Activated CD8-positive, alpha-beta memory T cell treated with anti-CD3 and anti-CD28 coated beads, Interleukin-2, amount 10 ng/mL, durations not matched to agents 7 days and 5 days (primary cell): ENCODE data around the gene UNKL. TPM values are rescaled to one million over a fixed set of nuclear protein-coding genes. Genes with fewer than 3 reads are reported as not detected.

Experiments
- ATAC-seq: fragments of 150-1000 bp; cut with Tn5 transposase; one replicate; pipeline ENCODE4 v1.10.0; 2021; ENCODE audit warnings: moderate library complexity
- CTCF ChIA-PET: fragments of 350-600 bp; sonication (Branson Sonifier 250); formaldehyde crosslinking; loops from one replicate; lab custom pipeline; 2021; ENCODE audit warnings: antibody characterized with exemption; lab: Charles Lee
- DNase-seq: peaks from one replicate; pipeline ENCODE4 v3.0.0-alpha.2; 2020
- H3K27ac Mint-ChIP-seq: one replicate; pipeline ENCODE4 v1.8.0; 2021; ENCODE audit warnings: mild to moderate bottlenecking, mixed read lengths
- H3K27me3 Mint-ChIP-seq: one replicate; pipeline ENCODE4 v1.8.0; 2021; ENCODE audit warnings: mixed read lengths
- H3K36me3 Mint-ChIP-seq: one replicate; pipeline ENCODE4 v1.8.0; 2021; ENCODE audit warnings: mild to moderate bottlenecking, mixed read lengths
- H3K4me1 Mint-ChIP-seq: one replicate; pipeline ENCODE4 v1.8.0; 2021; ENCODE audit warnings: mixed read lengths
- H3K4me3 Mint-ChIP-seq: one replicate; pipeline ENCODE4 v1.8.0; 2021; ENCODE audit warnings: mild to moderate bottlenecking, moderate library complexity, mixed read lengths
- H3K9me3 Mint-ChIP-seq: one replicate; pipeline ENCODE4 v1.8.0; 2022; ENCODE audit warnings: low read depth, mixed read lengths
- total RNA-seq, 2 experiments: library from RNA; stranded (reverse); gene quantifications; one replicate each; pipeline ENCODE4 v1.2.3, GENCODE V29; 2021

UNKL gene
- total RNA-seq, 2 experiments from 2014 or later: 30.1 to 43.0 TPM

GRCh38 chr16:1378804-1379303, 35.6 kb downstream of the UNKL start:
- Mint-ChIP-seq H3K27me3 (no peaks in the 10 kb centered on the region), H3K27ac (peak overlapping the region; percentile 85), H3K36me3 (no peaks in the 10 kb centered on the region), H3K9me3 (no peaks in the 10 kb centered on the region), H3K4me1 (peaks cover 18% of the 10 kb centered on the region), H3K4me3 (peak overlapping the region; percentile 76)
- peak; percentile 78 for DNase-seq
- CTCF ChIA-PET: interaction anchor here (0.6 to 2.6 kb wide), 5 partner anchors 8 to 761 kb away, joined by 3 to 11 read pairs (median 7); no protein-coding TSS in a partner anchor
- ATAC-seq: peak; percentile 65

GRCh38 chr16:1378087-1378803, 36.3 kb downstream of the UNKL start:
- DNase-seq (no peak), ATAC-seq (no peak)
- H3K4me1 Mint-ChIP-seq: peaks cover 18% of the 10 kb centered on the region
- no peaks in the 10 kb centered on the region for H3K27me3 Mint-ChIP-seq
- CTCF ChIA-PET: interaction anchor here (0.6 to 2.2 kb wide), 4 partner anchors 9 to 762 kb away, joined by 3 to 11 read pairs (median 6); no protein-coding TSS in a partner anchor
- no peaks in the 10 kb centered on the region for H3K9me3 Mint-ChIP-seq
- H3K27ac Mint-ChIP-seq: peak overlapping the region; percentile 85
- peak overlapping the region; percentile 76 for H3K4me3 Mint-ChIP-seq
- H3K36me3 Mint-ChIP-seq: no peaks in the 10 kb centered on the region

DNA sequence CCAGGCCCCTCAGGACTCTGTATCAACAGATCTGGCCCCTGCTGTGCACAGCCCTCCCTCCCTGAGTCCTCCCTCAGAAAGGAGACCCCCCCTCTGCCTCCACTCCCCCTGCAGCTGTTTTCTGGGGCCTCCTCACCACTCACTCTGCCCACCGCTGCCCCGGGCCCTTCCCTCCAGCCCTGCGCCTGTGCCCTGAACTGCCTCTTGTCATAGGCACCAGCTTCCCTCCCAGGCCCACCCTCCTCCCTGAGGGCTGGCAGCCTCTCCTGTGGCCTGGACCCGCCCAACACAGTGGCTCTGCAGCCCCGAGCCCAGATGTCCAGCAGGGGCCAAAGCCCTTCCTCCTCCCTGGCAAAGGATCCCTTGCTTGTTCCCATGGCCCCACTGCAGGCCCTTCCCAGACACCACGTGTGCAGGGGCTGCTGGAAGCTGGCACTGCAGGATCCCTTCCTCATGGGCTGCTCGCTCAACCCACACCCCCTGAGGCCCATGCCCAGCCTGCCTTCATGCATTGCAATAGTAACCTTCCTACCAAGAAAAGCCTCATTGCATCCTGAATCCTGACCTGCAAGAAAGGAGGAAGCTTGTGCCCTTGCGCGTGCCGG, 37.0 kb downstream of the UNKL start:
- ATAC-seq (no peak), DNase-seq (no peak)
- Mint-ChIP-seq H3K9me3 (no peaks in the 10 kb centered on the region), H3K36me3 (no peaks in the 10 kb centered on the region), H3K27me3 (no peaks in the 10 kb centered on the region), H3K27ac (peak overlapping the region; percentile 34), H3K4me1 (peaks cover 18% of the 10 kb centered on the region), H3K4me3 (peak overlapping the region; percentile 76)
- CTCF ChIA-PET: interaction anchor here (1.6 to 2.2 kb wide), 2 partner anchors 8 to 14 kb away, joined by 10 to 11 read pairs; no protein-coding TSS in a partner anchor

- no peaks in the 10 kb centered on the region for H3K27me3 Mint-ChIP-seq
- H3K4me1 Mint-ChIP-seq: peaks cover 18% of the 10 kb centered on the region
- H3K27ac Mint-ChIP-seq: no peak overlapping the region
- CTCF ChIA-PET: no interaction called here
- no peak overlapping the region for H3K4me3 Mint-ChIP-seq
- no peaks in the 10 kb centered on the region for H3K9me3 Mint-ChIP-seq
- no peak for DNase-seq
- ATAC-seq: no peak
- no peaks in the 10 kb centered on the region for H3K36me3 Mint-ChIP-seq
Observed at GRCh38 chr16:1375741-1376410, 38.6 kb downstream of the UNKL start.

DNA sequence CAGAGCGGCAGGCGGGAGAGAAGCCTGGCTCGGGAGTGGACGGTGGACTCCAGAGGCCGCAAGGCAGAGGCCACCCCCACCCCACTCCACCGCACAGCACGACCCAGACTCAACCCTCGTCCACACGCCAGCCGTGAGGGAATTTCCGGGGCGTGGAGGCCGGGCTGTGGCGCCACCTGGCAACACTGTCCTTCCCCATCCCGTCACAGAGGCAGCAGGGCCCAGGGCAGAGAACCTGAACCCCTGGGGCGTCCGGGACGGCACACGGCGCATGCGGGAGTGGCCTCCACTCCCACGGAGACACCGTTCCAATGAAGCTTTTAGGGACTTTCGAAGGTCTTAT, 39.2 kb downstream of the UNKL start:
- Mint-ChIP-seq H3K9me3 (no peaks in the 10 kb centered on the region), H3K4me3 (no peak overlapping the region), H3K36me3 (no peaks in the 10 kb centered on the region), H3K4me1 (peaks cover 18% of the 10 kb centered on the region), H3K27me3 (no peaks in the 10 kb centered on the region), H3K27ac (no peak overlapping the region)
- DNase-seq (no peak), ATAC-seq (no peak)
- CTCF ChIA-PET: no interaction called here

DNA sequence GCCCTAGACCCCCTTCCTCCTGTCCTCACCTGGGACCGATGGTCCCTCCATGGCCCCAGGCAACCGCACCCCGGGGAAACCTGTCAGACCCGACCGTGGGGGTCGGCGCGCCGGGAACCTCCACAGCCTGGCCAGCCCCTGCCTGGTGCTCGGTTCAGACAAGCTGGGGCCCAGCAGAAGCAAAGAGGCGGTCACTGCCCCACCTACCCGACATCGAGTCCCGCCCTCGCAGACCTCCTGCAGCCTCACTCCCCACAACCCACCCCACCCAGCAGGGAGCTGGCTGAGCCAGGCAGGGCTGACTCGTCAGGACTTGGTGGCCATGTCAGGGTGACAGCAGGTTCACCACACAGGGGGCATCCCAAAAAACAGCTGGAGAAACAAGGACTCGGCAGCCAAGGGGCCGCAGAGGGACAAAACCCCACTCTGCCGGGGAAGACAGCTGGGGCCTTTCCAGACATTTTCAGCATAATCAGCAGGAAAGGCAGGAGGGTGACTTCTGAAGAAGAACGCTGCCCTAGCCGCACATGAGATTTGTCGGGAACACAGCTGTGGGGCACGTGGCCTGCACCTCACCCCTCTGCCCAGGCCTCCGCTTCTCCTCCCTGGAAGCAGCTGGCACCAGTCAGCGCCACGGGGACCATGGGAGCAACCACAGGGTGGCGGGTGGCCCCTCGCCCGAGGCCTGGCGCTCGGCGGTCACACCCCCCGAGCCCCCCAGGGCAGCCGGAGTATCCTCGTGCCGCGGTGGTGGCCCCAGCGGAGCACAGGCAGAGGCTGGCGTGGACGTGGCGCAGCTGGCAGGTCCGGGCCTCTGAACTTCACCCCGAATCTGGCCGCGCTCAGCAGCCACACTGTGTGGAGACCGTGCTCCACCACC, 39.8 kb downstream of the UNKL start:
- Mint-ChIP-seq H3K27me3 (no peaks in the 10 kb centered on the region), H3K4me1 (peaks cover 14% of the 10 kb centered on the region), H3K36me3 (no peaks in the 10 kb centered on the region), H3K4me3 (no peak overlapping the region), H3K9me3 (no peaks in the 10 kb centered on the region), H3K27ac (no peak overlapping the region)
- no peak for ATAC-seq
- CTCF ChIA-PET: no interaction called here
- DNase-seq: no peak

DNA sequence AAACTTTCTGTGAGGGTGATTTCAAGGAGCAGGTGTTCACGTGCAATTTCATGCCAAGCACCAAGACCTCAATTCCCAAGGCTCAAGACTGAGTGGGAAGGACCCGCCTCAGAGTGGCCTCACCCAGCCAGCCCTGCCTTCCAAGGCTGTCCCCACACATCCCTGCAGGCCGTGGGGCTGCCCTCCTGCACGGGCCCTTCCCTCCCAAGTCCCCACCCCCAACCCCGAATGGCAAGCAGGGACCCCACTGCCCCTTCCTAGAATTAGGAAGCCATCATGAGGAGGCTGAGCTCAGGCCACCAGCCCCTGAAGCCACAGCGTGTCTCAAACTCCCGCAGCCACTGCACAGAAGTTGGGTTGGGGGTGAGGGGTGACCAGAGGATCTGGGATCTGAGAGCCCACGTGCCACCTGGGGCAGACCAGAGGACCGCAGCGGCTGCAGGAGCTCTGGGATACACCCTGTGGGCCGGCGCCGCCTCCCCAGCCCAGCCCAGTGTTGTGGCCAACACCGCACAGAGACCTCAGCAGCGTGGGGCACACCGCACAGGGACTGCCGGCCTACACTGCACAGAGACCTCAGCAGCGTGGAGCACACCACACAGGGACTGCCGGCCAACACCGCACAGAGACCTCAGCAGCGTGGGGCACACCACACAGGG, 42.1 kb downstream of the UNKL start:
- CTCF ChIA-PET: interaction anchor here (0.6 kb wide), 1 partner anchor 631 kb away, joined by 3 read pairs; no protein-coding TSS in a partner anchor
- no peaks in the 10 kb centered on the region for H3K4me1 Mint-ChIP-seq
- no peaks in the 10 kb centered on the region for H3K36me3 Mint-ChIP-seq
- no peak overlapping the region for H3K27ac Mint-ChIP-seq
- no peak overlapping the region for H3K4me3 Mint-ChIP-seq
- H3K27me3 Mint-ChIP-seq: no peaks in the 10 kb centered on the region
- no peak for DNase-seq
- H3K9me3 Mint-ChIP-seq: no peaks in the 10 kb centered on the region
- ATAC-seq: no peak

DNA sequence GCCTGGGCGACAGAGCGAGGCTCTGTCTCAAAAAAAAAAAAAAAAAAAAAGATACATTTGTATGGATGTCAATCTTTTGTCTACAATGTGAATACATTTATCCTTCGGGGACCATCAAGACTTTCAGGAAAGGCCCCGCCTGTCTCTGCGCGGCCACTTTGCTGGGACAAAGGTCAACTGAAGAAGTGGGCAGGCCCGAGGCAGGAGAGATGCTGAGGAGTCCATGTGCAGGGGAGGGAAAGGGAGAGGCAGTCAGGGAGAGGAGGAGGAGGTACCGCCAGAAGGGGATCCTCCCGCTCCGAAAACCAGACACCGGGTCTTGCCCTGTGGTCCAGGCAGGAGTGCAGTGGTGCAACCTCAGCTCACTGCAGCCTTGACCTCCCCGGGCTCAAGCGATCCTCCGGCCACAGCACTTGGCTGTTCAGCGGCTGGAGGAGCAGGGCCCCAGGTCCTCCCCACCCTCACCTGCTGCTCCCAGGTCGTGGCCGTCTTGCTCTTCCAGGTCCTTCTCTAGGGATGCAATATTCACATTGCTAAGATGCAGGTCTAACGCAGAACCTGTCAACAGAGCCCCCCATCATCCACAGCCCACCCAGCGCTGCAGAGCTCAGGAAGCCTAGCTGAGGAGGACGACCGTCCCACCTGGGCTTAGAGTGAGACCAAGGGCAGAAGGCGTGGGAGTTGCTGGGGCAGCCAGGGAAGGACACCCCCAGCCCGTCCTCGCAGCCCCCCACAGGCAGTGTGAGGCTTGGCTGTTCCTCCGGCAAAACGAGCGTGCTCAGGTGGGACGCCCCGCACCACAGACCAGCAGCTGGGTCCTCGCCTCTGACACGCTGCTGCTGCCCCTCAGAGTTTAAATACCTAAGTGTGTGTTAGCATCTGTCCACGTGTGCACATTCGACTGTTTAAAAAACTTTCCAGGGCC, 43.2 kb downstream of the UNKL start:
- Mint-ChIP-seq H3K36me3 (no peaks in the 10 kb centered on the region), H3K4me1 (no peaks in the 10 kb centered on the region), H3K9me3 (no peaks in the 10 kb centered on the region), H3K27ac (no peak overlapping the region), H3K27me3 (no peaks in the 10 kb centered on the region), H3K4me3 (no peak overlapping the region)
- DNase-seq (no peak), ATAC-seq (no peak)
- CTCF ChIA-PET: interaction anchor here (0.6 to 1.1 kb wide), 3 partner anchors 9 to 630 kb away, joined by 3 to 7 read pairs (median 3); no protein-coding TSS in a partner anchor

DNA sequence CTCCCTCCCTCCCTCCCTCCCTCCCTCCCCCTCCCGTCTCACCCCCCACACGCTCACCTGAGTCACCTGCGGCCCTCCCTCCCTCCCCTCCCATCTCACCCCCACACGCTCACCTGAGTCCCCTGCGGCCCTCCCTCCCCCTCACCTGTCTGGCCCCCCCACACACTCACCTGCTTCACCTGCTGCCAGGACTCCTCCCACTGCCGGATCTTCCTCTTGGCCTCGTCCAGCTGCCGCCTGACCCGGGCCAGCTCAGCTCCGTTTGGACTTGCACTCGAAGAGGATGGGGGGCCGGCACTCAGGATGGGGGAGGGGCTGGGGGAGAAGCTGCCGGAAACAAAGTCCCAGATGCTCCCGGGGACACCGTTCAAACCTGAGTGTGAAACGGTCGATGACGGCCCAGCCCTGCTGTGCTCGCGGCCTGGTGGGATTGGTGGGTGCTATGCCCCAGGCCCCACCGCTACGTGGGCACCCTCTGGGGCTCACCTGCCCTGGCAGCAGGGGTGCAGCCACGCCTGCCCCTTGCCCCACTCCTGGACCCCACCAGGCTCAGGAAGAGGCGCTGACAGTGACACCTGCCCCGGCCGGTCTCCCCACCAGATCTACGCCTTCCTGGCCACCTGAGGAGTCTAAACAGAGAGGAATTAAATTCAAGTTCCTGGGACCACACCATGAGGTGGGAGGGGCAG, 46.9 kb downstream of the UNKL start:
- CTCF ChIA-PET: no interaction called here
- peaks cover 2% of the 10 kb centered on the region for H3K4me1 Mint-ChIP-seq

DNA sequence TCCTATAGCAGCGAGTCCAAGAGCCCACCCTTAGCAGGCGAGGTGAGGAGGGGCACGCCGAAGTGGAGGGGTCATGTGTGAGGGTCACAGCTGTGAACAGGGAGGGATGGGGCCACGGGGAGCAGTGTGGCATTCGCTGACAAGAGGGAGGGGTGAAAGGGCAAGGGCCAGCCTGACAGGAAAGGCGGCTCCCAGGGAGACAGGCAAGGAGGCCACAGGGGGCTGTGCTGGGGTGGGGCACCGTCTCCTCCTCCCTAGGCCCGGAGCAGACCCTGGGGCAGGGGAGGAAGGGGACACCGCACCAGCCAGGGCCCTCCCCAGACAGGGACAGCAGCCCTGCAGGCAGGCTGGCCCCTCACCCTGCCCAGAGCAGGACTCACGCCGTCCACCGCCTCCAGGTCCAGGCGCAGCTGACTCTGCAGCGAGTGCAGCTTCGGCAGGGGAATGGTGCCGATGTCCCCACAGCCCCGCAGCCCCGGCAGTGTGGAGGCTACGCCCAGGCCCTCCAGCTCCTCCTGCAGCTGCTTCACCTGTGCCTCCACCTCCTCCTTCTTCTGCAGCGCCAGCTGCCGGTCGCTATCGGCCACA, 47.7 kb downstream of the UNKL start:
- Mint-ChIP-seq H3K27ac (no peak overlapping the region), H3K36me3 (peaks cover 4% of the 10 kb centered on the region), H3K4me3 (no peak overlapping the region), H3K9me3 (no peaks in the 10 kb centered on the region), H3K4me1 (peaks cover 2% of the 10 kb centered on the region), H3K27me3 (no peaks in the 10 kb centered on the region)
- no peak for DNase-seq
- no peak for ATAC-seq
- CTCF ChIA-PET: no interaction called here

More for the DNA sequence above, 46.9 kb downstream of the UNKL start:
- DNase-seq (no peak), ATAC-seq (no peak)
- H3K27ac Mint-ChIP-seq: no peak overlapping the region
- H3K36me3 Mint-ChIP-seq: peaks cover 4% of the 10 kb centered on the region
- no peaks in the 10 kb centered on the region for H3K27me3 Mint-ChIP-seq
- no peak overlapping the region for H3K4me3 Mint-ChIP-seq
- H3K9me3 Mint-ChIP-seq: no peaks in the 10 kb centered on the region

DNA sequence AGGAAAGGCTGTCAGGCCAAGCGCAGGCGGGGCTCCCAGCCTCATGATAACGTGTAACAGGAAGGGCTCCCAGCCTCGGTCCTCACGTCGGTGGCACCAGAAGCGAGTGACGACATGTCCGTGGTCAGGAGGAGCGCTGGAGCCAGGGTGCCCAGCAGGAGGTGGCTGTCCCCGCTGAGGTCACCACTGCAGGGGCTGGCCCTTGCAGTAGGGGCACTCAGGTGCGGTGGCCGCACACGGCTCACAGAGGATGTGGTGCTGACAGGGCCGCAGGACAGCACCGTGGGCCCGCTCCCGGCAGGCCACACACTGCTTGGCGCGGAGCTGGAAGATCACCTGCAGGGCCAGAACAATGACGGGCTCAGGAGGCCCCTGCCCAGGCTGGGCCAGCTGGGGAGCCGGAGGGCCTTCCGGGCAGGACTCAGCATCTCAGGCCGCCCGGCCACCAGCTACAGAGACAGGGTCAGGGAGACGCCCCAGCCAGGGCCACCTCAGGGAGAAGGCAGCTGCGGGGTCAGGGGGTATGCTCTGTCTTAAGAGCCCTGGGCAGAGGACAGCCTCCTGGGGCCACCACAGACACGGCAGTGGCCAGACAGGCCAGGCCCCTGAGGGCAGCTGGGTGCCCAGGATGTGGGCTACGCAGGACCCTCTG, 48.3 kb downstream of the UNKL start:
- Mint-ChIP-seq H3K4me1 (peaks cover 2% of the 10 kb centered on the region), H3K9me3 (no peaks in the 10 kb centered on the region), H3K27me3 (no peaks in the 10 kb centered on the region), H3K4me3 (no peak overlapping the region), H3K27ac (no peak overlapping the region), H3K36me3 (peaks cover 4% of the 10 kb centered on the region)
- ATAC-seq (no peak), DNase-seq (no peak)
- CTCF ChIA-PET: no interaction called here
